Raji (cell line): ENCODE data around the gene ACTR3.
A peak's percentile ranks its signal among the peaks of the same experiment; 100 is the strongest.

Source experiments
- POLR2A ChIP-seq: IDR thresholded peaks from 2 replicates; pipeline ENCODE4 v1.6.1; 2011; ENCODE audit warnings: low read depth, low read length, control low read depth; ENCODE audit not compliant: insufficient read depth

The ACTR3 gene

DNA sequence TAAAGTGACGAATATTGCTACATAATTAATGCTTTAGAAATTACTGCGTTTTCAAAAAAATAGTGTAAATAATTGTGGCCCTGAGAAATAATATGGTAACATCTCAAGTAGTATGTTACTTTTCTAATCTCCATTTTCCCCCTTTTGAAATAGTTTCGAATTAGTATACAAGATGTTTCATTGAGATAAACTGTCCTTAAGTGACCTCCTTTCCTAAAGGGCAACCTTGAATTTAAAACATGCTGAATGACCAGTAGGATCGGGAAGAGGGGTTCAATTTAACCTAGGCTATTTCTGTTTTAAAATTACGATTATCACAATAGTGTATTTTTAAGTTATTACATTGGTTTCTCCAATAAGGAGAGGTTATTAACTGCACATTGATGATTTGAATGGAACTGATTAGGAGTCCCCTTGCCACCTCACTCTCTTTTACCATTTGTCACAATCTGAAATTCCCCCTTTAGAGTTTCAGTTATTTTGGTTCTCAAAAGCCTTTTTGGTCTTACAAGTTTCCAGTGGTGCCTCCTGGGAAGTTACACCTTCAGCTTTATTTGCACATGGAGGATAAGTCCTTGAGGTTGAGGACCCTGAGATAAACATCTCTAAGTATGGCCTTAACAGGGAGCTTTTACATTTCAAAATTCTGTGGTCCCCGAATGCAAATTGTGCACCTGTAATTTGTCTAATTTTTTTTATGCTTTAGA lies 2.3 kb downstream of the ACTR3 start:
- TF ChIP-seq POLR2A, result 0 out of 2 replicates have a peak, but pooled peaks have one; percentile 35

DNA sequence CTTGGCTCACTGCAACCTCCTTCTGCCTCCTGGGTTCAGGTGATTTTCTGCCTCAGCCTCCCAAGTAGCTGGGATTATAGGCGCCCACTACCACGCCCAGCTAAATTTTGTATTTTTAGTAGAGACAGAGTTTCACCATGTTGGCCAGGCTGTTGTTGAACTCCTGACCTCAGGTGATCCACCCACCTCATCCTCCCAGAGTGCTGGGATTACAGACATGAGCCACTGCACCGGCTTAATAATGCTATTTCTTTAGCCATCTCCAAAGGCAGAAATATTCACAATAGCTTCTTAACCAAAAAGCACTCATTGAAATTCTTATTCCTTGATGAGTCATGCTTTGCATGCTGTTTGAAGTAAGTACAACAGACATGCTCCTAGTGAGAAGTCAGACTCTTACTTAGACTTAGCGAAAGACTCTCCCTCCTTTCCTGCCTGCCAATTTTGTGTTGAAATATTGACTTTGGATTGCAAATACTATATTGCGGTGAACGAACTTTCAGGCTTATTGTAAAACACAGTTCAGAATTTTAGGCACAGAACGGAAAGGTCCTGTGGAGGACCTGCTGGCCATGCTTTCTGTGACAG lies 4.4 kb downstream of the ACTR3 start:
- TF ChIP-seq POLR2A, result no peak

DNA sequence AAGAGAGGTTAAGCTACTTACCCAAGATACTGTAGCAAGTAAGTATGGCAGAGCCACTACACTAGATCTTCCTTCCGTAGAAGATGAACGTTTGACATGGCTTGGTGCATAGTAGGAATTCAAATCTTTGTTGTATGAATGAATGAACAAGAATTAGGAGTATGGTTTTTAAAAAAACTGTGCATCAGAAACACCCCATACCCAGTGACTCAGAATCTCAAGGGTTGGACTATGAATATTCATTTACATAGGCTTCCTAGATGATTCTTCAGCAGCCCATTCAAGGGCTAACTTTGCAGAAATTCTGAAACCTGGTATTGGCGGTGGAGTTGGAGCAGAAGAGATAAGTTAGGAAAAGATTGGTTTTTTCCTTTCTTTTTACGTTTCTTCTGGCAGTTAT lies 5.4 kb downstream of the ACTR3 start:
- no peak for TF ChIP-seq POLR2A

DNA sequence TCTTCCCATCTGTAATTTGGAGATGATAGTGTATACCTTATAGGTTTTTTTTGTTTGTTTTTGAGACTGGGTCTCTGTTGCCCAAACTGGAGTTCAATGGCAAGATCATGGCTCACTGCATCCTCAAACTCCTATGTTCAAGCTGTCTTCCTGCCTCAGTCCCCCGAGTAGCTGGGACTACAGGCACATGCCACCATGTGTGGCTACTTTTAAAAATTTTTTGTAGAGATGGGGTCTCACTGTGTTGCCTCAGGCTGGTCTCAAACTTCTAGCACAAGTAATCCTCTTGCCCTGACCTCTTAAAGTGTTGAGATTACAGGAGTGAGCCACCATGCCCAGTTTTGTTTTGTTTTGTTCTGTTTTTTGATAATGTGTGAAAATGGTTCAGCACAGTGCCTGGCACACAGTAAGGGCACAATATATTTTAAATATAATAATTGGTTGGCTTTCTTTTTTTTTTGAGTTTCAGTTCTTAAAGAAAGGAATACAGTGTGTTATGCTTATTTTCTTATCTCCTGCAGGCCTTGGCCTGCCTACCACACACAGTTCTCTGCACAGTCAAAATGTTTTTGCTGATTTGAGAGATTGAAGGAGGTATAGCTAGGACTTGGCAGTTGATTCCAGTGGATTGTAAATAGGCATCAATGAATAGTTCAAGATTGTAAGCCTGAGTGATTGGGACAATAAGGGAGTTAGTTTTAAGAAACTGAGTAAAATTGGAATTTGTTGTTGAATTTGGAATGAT lies 6.1 kb downstream of the ACTR3 start:
- no peak for TF ChIP-seq POLR2A

DNA sequence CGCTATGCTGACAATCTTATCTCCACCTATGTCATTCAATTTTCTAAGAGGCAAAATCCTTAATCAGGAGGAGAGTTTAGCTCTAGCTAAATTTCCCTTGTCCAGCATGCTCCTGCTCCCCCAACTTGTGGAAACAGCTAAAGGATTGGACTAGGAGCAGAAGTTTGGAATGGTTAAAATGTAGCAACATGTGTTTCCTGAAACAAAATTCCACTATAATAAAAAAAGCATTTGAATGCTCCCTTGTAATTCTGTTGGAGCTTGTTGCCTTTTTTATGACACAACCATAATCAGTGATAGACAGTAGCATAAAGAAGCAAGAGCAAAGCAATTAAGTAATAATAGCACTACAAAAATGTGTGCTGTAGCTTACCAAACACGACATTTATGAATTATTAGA lies 6.9 kb downstream of the ACTR3 start:
- TF ChIP-seq POLR2A, result no peak

DNA sequence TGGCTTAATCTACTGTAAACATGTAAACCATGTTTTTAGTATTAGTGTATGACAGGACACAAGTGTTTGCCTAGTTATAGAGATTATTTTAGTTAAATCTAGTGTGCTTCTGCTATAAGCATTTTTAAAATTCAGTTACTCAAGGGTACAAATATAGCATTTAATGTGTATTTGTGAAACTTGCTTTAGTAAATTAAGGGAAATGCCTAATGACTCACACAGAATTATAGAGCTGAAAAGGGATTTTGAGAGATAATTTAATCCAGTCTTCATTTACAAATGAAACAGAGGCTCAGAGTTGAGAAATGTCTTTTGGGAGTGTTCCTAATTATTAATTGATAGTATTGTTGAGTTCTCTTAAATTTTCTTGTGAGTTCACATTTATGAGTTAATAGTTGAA lies 8.2 kb downstream of the ACTR3 start:
- no peak for TF ChIP-seq POLR2A

DNA sequence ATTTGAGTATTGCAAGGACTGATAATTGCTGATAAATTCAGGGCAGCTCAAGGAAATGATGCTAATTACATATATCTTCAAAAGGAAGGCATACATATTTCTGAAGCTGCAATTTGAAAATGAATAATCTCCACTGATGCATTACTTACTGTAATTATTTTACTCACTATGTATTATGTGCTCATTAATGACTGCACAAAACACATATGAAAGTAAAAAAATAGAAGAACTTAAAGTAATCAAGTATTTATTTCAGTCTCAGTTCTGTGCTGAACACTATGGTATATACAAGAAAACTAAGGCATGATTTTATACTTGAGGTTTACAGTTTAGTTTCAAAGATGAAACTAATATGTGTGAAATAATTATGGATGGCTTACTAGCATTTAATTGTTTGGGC lies 9.3 kb downstream of the ACTR3 start:
- no peak for TF ChIP-seq POLR2A

DNA sequence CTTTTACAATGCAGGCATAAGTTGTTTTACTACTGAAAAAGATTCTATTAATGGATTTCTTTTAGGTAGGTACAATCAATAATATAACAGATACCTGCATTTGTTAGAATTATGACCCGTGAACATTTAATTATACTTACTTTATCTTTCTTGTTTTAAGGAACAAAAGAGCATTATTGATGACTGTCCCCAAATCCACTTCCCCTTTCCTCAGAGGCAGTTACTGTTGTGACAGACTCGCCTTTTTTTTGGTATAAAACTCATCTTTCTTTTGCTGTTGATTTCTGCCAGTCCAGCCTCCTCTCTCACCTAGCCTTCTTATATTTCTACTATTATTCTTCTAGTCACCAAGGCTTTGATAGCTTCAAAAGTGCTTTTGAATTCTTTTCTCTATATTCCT lies 12.1 kb downstream of the ACTR3 start:
- no peak for TF ChIP-seq POLR2A

DNA sequence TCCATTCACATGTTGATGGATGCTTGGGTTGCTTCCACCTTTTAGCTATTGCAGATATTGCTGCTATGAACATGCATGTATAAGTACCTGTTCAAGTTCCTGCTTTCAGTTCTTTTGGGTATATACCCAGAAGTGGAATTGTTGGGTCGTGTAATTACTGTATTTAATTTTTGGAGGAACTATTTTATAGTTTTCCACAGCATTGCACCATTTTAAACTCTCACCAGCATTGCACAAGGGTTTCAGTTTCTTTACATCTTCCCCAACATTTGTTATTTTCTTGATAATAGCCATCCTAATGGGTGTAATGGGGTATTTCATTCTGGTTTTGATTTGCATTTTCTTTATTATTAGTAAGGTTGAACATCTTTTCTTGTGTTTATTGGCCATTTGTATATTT lies 16.0 kb downstream of the ACTR3 start:
- TF ChIP-seq POLR2A, result no peak

DNA sequence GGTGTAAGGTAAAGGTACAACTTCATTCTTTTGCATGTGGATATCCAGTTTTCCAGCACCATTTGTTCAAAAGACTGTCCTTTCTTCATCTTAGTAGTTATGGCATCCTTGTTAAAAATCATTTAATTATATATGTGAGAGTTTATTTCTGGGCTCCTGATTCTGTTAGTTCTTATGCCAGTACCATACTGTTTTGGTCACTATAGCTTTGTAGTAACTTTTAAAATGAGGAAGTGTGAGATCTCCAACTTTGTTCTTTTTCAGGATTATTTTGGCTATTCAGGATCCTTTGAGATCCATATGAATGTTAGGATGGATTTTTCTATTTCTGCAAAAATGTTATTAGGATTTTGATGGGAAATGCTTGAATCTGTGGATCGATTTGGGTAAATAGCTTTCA lies 16.8 kb downstream of the ACTR3 start:
- TF ChIP-seq POLR2A, result no peak

DNA sequence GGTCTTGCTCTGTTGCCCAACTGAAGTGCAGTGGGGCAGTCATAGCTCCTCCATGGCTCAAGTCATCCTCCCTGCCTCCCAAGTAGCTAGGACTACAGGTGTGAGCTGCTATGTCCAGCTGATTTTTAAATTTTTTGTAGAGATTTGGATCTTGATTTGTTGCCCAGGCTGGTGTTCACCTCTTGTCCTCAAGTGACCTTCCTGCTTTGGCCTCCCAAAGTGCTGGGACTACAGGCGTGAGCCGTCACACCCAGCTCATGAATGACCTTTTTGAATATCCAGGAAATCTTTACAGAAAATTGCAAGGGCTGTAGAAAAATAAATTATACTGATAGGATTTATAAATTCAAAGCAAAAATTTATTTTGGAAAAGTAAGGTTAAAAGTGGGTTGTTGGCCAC lies 17.4 kb downstream of the ACTR3 start:
- no peak for TF ChIP-seq POLR2A

DNA sequence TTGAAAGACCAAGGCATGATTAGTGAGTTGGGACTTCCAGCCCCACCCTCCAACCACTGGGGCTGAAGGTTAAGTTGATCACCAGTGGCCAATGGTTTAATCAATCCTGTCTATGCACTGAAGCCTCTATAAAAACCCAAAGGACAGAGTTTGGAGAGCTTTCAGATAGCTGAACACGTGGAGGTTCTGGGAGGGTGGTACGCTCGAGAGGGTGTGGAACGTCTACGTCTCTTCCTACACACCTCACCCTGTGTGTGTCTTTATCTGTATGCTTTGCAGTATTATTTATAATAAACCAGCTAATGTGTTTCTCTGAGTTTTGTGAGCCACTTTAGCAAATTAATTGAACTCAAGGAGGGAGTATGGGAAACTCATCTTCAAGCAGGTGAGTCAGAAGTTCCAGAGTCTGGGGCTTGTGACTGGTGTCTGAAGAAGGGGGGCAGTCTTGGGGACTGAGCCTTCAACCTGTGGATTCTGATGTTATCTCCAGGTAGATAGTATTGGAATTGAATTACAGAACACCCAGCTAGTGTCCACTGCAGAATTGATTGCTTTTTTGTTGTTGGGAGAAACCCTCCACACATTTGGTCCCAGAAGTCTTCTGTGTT lies 20.3 kb downstream of the ACTR3 start:
- TF ChIP-seq POLR2A, result no peak

DNA sequence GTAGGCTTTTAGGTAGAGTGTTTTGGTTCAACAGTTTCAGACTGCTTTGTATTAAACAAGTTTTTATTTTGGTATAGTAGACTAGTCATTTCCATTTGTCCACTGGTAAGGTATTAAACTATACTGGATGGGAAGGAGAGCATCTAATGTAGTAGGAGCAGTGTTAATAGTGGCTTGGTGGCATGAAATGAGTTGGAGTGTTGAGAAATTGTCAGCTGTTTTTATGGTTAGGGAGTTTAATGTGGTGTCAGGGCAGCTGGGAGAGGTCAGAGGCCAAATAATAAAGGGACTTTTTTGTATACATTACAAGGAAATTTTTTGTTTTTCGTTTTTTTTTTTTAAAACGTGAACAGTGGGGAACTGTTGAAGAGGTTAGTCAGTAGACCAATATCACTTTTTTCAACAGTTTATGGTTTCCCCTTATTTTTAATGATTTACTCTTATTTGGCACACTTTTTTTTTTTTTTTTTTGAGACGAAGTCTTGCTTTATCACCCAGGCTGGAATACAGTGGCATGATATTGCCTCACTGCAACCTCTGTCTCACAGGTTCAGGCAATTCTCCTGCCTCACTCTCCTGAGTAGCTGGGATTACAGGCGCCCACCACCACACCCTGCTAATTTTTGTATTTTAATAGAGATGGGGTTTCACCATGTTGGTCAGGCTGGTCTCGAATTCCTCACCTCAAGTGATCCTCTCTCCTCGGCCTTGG lies 21.2 kb downstream of the ACTR3 start:
- TF ChIP-seq POLR2A, result no peak

DNA sequence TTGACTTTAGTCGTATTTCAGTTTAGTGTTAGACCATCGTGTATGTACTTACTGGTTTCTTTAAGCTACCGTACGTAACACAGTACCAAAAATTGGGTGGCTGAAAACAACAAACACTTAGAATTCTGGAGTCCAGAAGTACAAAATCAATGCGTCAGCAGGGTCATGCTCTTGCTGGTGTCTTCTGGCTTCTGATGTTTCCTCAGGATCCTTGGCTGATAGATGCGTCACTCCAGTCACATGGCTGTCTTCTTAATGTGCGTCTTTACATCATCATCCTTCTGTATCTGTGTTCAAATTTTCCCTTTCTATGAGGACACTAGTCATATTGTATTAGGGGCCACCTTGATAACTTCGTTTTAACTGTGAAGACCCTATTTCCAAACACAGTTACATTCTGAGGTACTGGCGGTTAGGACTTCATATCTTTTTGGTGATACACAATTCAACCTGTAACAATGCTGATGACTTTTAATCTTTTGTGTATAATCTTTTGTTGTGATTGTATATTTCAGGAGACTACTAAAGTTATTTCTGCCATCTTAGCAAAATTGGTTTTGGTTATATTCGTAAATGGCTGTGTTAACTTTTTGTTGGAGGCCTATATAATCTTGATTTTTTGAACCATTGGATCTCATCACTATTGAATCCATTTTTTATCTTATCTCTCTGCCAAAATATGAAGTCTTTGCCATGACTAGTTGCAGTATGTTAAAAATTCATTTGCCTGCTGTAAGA lies 25.4 kb downstream of the ACTR3 start:
- no peak for TF ChIP-seq POLR2A

DNA sequence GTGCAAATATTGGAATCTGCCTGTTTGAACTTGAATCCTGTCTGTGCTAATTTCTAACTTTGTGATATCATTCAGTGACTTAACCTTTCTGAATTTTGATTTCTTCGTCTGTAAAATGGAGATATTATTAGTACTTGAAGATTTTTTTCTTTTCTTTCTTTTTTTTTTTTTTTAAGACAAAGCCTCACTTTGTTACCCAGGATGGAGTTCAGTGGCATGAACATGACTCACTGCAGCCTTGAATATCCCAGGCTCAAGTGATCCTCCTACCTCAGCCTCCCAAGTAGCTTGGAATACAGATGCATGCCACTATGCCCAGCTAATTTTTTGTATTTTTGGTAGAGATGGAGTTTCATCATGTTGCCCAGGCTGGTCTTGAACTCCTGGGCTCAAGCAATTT lies 28.3 kb downstream of the ACTR3 start:
- TF ChIP-seq POLR2A, result no peak

DNA sequence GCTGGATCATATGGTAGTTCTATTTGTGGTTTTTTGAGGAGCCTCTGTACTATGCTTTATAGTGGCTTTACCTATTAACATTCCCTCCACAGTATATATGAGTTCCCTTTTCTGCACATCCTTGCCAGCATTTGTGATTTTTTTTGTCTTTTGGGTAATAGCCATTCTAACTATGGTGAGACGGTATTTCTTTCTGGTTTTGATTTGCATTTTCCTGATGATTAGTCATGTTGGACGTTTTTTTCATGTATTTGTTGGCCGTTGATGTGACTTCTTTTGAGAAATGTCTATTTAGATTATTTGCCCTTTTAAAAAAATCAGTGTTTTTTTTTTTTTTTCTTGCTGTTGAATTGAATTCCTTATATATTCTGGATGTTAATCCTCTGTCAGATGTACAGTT lies 31.1 kb downstream of the ACTR3 start:
- no peak for TF ChIP-seq POLR2A
